Thymus (tissue), 11 donors: ENCODE results near the gene PPIB. TPM values are rescaled to one million over a fixed set of nuclear protein-coding genes. Genes with fewer than 3 reads are reported as not detected.

Experiments used
- DNase-seq, 9 donors: peaks; one replicate each; pipeline ENCODE4 v3.0.0-alpha.2; 2013; ENCODE audit warnings: low spot score in 9 of 9, low read depth in 6 of 9, missing footprints in 1 of 9
- H3K27ac ChIP-seq, 2 donors: one replicate each; pipeline ENCODE4 v1.5.1; 2013; ENCODE audit warnings: control low read depth in 1 of 2, low read depth in 1 of 2, low read length in 1 of 2, mild to moderate bottlenecking in 1 of 2, moderate library complexity in 1 of 2
- H3K27me3 ChIP-seq, 2 donors: one replicate each; pipeline ENCODE4 v1.5.1; 2013; ENCODE audit warnings: low read length in 1 of 2; ENCODE audit not compliant: control insufficient read depth in 2 of 2, insufficient read depth in 1 of 2
- H3K36me3 ChIP-seq, 2 donors: one replicate each; pipeline ENCODE4 v1.5.1; 2013; ENCODE audit warnings: low read length in 1 of 2, mild to moderate bottlenecking in 1 of 2, moderate library complexity in 1 of 2; ENCODE audit not compliant: control insufficient read depth in 2 of 2, insufficient read depth in 2 of 2
- H3K4me1 ChIP-seq, 2 donors: one replicate each; pipeline ENCODE4 v1.5.1; 2013; ENCODE audit warnings: low read length in 2 of 2; ENCODE audit not compliant: control insufficient read depth in 2 of 2, insufficient read depth in 2 of 2
- H3K4me3 ChIP-seq, 2 donors: one replicate each; pipeline ENCODE4 v1.5.1; 2013; ENCODE audit warnings: low read length in 2 of 2, control low read depth in 1 of 2, mild to moderate bottlenecking in 1 of 2
- H3K9me3 ChIP-seq, 2 donors: one replicate each; pipeline ENCODE4 v1.5.1; 2013; ENCODE audit warnings: low read length in 1 of 2, mild to moderate bottlenecking in 1 of 2; ENCODE audit not compliant: control insufficient read depth in 2 of 2, insufficient read depth in 1 of 2
- WGBS: extraction: QIAGEN DNeasy Blood & Tissue Kit; methylation state at CpG from one replicate; pipeline ENCODE4 v1.1.7; 2013; 5-methylcytosine and 5-hydroxymethylcytosine counted together
- polyA plus RNA-seq: library from polyadenylated mRNA; stranded (reverse); fragments of 200-250 nt; gene quantifications from one replicate; pipeline ENCODE4 v1.2.3, GENCODE V29; 2013
- total RNA-seq: library from RNA; stranded (reverse); fragments of 120-200 nt; gene quantifications from one replicate; pipeline ENCODE4 v1.2.4, GENCODE V29; 2013
- donor health status: healthy.

Gene PPIB
- total and polyA plus RNA-seq, 2 donors, result 344 to 382 TPM

GRCh38 chr15:64191971-64192830, 29.4 kb upstream of the PPIB start:
- 99% methylated on average over 5 of the region's 5 CpGs for WGBS
- DNase-seq, result no peak
- no peaks in the 10 kb centered on the region for H3K9me3 ChIP-seq
- H3K36me3 ChIP-seq, result peaks cover 0 to 13% of the 10 kb centered on the region in 2 donors
- H3K27me3 ChIP-seq, result no peaks in the 10 kb centered on the region
- no peaks in the 10 kb centered on the region for H3K4me1 ChIP-seq
- no peak overlapping the region for H3K4me3 ChIP-seq
- no peak overlapping the region for H3K27ac ChIP-seq

GRCh38 chr15:64187396-64188191, 24.8 kb upstream of the PPIB start:
- H3K4me1 ChIP-seq, result no peaks in the 10 kb centered on the region
- H3K36me3 ChIP-seq, result peaks cover 7 to 9% of the 10 kb centered on the region in 2 donors
- whole genome bisulfite sequencing, result 93% methylated on average over 2 of the region's 2 CpGs
- H3K4me3 ChIP-seq, result no peak overlapping the region
- H3K27me3 ChIP-seq, result no peaks in the 10 kb centered on the region
- H3K27ac ChIP-seq, result peak overlapping the region in 1 of 2 donors; percentile 26
- no peak for DNase-seq
- no peaks in the 10 kb centered on the region for H3K9me3 ChIP-seq

DNA sequence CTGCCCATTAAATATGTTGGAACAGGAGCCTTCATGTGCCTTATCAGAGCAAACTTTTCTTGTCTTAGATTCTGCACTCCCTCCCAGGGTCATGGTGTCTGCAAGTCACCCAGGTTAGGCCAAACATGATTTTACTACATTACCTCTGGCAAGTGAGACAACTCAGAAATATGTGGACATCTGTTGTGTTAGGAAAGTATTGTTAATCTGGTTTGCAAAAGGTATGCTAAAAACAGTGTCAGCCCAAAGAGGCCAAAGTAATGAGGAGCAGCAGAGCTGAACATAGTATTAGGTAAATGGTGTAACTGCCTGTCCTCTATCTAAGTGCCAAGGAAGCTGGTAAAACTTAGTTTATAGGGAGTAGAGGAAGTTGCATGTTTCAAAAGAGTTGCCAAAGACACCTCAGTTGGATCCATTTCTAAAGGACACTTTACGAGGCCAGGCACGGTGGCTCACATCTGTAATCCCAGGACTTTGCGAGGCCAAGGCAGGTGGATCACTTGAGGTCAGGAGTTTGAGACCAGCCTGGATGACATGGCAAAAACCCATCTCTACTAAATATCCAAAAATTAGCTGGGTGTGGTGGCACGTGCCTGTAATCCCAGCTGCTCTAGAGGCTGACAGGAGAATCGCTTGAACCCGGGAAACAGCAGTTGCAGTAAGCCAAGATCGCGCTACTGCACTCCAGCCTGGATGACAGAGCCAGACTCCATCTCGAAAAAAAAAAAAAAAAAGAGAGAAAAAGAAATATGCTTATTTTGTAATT, 22.5 kb upstream of the PPIB start:
- H3K27me3 ChIP-seq, result no peaks in the 10 kb centered on the region
- H3K9me3 ChIP-seq, result no peaks in the 10 kb centered on the region
- no peak overlapping the region for H3K4me3 ChIP-seq
- H3K36me3 ChIP-seq, result peaks cover 8 to 10% of the 10 kb centered on the region in 2 donors
- WGBS, result 98% methylated on average over 9 of the region's 9 CpGs
- H3K27ac ChIP-seq, result no peak overlapping the region
- no peak for DNase-seq
- H3K4me1 ChIP-seq, result no peaks in the 10 kb centered on the region

DNA sequence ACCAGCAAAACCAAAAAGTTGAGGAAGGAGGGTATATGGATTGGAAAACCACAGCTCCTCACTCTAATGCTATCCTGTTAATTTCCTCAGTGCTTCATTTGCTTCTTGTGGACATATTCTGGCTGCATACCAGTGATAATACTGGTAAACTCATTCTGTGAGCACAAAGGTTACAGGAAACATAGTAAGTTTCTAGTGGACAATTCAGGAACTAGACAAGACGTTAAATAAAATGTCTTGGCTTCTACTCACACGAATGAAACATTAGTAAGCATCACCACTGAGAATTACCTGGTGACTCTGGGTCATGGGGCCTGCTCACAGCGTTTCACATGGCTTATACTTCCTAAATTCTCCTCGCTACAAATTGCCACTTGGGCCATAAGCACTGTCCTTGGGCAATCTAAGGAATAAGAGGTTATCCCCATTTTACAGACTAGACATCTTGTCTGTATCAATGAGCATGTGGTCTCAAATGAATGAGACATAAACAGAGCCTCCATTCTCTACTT, 20.1 kb upstream of the PPIB start:
- no peaks in the 10 kb centered on the region for H3K4me1 ChIP-seq
- H3K4me3 ChIP-seq, result no peak overlapping the region
- no peak overlapping the region for H3K27ac ChIP-seq
- peaks cover 19 to 25% of the 10 kb centered on the region in 2 donors for H3K36me3 ChIP-seq
- H3K9me3 ChIP-seq, result no peaks in the 10 kb centered on the region
- DNase-seq, result no peak
- WGBS, result 96% methylated on average over 4 of the region's 4 CpGs
- no peaks in the 10 kb centered on the region for H3K27me3 ChIP-seq

DNA sequence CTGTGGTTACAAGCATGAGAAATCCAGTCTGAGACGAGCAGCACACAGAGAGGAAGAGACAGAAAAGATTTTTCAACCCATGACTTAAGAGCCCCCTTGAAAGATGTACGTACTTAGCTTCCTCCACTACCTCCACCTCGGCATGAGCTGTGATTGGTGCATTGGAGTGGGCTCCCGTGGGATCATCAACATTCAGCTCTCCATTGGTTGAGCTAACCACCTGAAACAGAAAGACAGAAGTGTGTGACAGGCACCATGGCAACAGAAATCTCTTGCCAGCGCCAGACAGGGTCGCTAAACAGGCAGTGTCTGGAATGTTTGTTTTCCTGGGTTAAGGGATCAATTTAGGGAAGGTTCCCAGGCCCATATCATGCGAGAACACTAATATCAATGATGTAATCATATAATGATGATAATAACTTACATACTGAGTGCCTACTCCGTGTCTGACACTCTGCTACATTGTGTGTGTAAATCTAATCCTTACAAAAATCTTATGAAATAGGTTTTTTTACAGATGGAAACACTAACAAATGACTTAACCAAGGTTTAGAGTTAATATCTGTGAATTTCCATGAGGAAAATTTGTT, 17.5 kb upstream of the PPIB start:
- Histone ChIP-seq H3K9me3 (no peaks in the 10 kb centered on the region), H3K27ac (no peak overlapping the region), H3K27me3 (no peaks in the 10 kb centered on the region), H3K4me3 (no peak overlapping the region), H3K4me1 (no peaks in the 10 kb centered on the region), H3K36me3 (peaks cover 24 to 28% of the 10 kb centered on the region in 2 donors)
- WGBS, result 91% methylated on average over 8 of the region's 8 CpGs
- DNase-seq, result no peak

DNA sequence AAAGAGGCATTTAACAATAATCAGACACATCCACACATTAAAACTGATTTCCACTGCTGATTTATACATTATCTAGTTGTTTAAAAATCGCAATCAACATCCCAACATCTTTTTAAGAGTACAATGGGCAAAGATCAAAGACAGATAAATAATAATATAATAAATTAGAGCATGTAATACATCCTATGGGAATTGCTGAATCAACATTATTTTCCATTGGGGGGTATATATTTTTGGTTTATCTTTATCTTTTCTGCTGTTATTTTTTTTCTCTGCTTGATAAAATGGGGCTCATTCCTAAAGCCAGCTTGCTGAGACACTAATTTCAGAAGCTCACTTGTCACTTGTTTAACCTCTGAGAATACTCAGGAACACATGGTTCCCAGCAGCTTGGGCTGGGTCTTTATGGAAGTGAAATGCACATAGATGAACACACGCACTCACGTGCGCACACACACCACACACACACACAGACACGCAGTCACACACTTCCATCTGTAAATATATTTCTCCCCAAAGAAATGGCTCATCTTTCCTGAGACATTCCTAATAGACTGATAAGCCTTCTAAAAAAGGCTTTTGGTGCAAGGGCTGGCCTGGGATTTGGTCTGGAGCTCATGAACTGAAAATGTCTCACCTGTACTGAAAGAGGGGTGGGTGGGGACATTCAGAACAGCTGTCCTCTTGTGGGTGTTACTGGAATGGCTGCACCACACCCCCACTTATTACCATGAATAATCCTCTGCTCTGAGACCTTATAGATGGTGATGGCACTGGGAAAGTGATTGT, 3.5 kb upstream of the PPIB start:
- DNase-seq, result no peak
- Histone ChIP-seq H3K27me3 (no peaks in the 10 kb centered on the region), H3K4me3 (no peak overlapping the region), H3K4me1 (peaks cover 7 to 16% of the 10 kb centered on the region in 2 donors), H3K36me3 (peaks cover 16% of the 10 kb centered on the region in 2 donors), H3K27ac (no peak overlapping the region), H3K9me3 (no peaks in the 10 kb centered on the region)
- 98% methylated on average over 5 of the region's 5 CpGs for WGBS

GRCh38 chr15:64164436-64164835, 1.6 kb upstream of the PPIB start:
- Histone ChIP-seq H3K4me1 (peaks cover 10 to 29% of the 10 kb centered on the region in 2 donors), H3K9me3 (no peaks in the 10 kb centered on the region), H3K36me3 (peaks cover 17 to 23% of the 10 kb centered on the region in 2 donors), H3K27ac (no peak overlapping the region), H3K27me3 (no peaks in the 10 kb centered on the region), H3K4me3 (no peak overlapping the region)
- DNase-seq, result no peak
- WGBS, result 97% methylated on average over 4 of the region's 4 CpGs
